Measurements from ENCODE around the gene NPAS4. TPM values are rescaled to one million over a fixed set of nuclear protein-coding genes. Genes with fewer than 3 reads are reported as not detected.

NPAS4 gene
- total RNA-seq, 1 experiment from 2014 or later: 0.79 TPM

GRCh38 chr11:66410191-66410590 lies 10.6 kb upstream of the NPAS4 start (continued):
- TF ChIP-seq E2F1 (CRISPR knock-in tag; IDR thresholded peaks at IDR 0.05): no peak

- Mint-ChIP-seq H3K27ac (no peak overlapping the region), H3K4me3 (no peak overlapping the region)
- CTCF ChIA-PET: interaction anchor here (0.7 to 4.1 kb wide), 7 partner anchors 10 to 84 kb away, joined by 3 to 36 read pairs (median 4); partner anchors contain the start of genes MRPL11 and NPAS4
These were observed 9.5 kb upstream of the NPAS4 start for GRCh38 chr11:66411323-66411722.

More at GRCh38 chr11:66411323-66411722, 9.5 kb upstream of the NPAS4 start:
- POLR2A ChIA-PET: interaction anchor here (1.6 kb wide), 2 partner anchors 10 to 28 kb away, joined by 5 to 6 read pairs; partner anchors contain the start of gene MRPL11
- Mint-ChIP-seq H3K9me3 (no peaks in the 10 kb centered on the region), H3K4me1 (peaks cover 29% of the 10 kb centered on the region), H3K36me3 (no peaks in the 10 kb centered on the region), H3K27me3 (ENCODE audit: low read depth) (peaks cover 19% of the 10 kb centered on the region)
- TF ChIP-seq ZNF425 (CRISPR knock-in tag; conservative IDR thresholded peaks at IDR 0.05) (no peak), HMGA2 (CRISPR knock-in tag; IDR thresholded peaks at IDR 0.05) (no peak), NFATC4 (CRISPR knock-in tag; IDR thresholded peaks at IDR 0.05) (no peak), MXD4 (CRISPR knock-in tag; IDR thresholded peaks at IDR 0.05; ENCODE audit: borderline replicate concordance) (no peak), ZNF423 (CRISPR knock-in tag; IDR thresholded peaks at IDR 0.05) (no peak), IRF2 (CRISPR knock-in tag; IDR thresholded peaks at IDR 0.05; ENCODE audit: borderline replicate concordance, low read depth) (no peak), TP53 (CRISPR knock-in tag; IDR thresholded peaks at IDR 0.05) (no peak), RORB (CRISPR knock-in tag; IDR thresholded peaks at IDR 0.05) (no peak), ELF4 (CRISPR knock-in tag; IDR thresholded peaks at IDR 0.05; ENCODE audit: low read depth) (no peak), E2F5 (CRISPR knock-in tag; IDR thresholded peaks at IDR 0.05) (no peak), FOXP1 (CRISPR knock-in tag; IDR thresholded peaks at IDR 0.05; ENCODE audit: borderline replicate concordance) (no peak), RELA (CRISPR knock-in tag; IDR thresholded peaks at IDR 0.05; ENCODE audit: borderline replicate concordance) (no peak), ATF3 (CRISPR knock-in tag; conservative IDR thresholded peaks at IDR 0.05) (no peak), GTF2I (CRISPR knock-in tag; conservative IDR thresholded peaks at IDR 0.05) (no peak), SP1 (CRISPR knock-in tag; conservative IDR thresholded peaks at IDR 0.05) (no peak), ZNF263 (CRISPR knock-in tag; IDR thresholded peaks at IDR 0.05; ENCODE audit: low read depth) (no peak), E2F4 (CRISPR knock-in tag; IDR thresholded peaks at IDR 0.05; ENCODE audit: borderline replicate concordance, low read depth) (no peak), FOXK1 (CRISPR knock-in tag; IDR thresholded peaks at IDR 0.05) (no peak), ZNF512 (CRISPR knock-in tag; IDR thresholded peaks at IDR 0.05; ENCODE audit: borderline replicate concordance) (no peak), ESRRA (CRISPR knock-in tag; IDR thresholded peaks at IDR 0.05; ENCODE audit: borderline replicate concordance) (no peak)
- DNase-seq (ENCODE audit: low spot score) (no peak), ATAC-seq (no peak)
